H1 (cell line): ENCODE results near the gene DSE. TPM values are rescaled to one million over a fixed set of nuclear protein-coding genes. Genes with fewer than 3 reads are reported as not detected.

Experiments used
- CTCF ChIA-PET: fragments of 300-600 bp; sonication (Branson Sonifier 250); formaldehyde crosslinking; loops from one replicate; lab custom pipeline; 2021; ENCODE audit not compliant: partially characterized antibody; lab: Charles Lee
- POLR2A ChIA-PET: fragments of 300-600 bp; sonication (Branson Sonifier 250); formaldehyde crosslinking; loops from one replicate; lab custom pipeline; 2021; ENCODE audit warnings: inconsistent platforms; ENCODE audit not compliant: partially characterized antibody; lab: Charles Lee
- DNase-seq, 2 experiments: peaks; one replicate each; pipeline versions ENCODE4 v3.0.0 to v3.0.0-alpha.2; 2010 to 2022; ENCODE audit warnings: low spot score in 2 of 2, low read depth in 1 of 2, mixed read lengths in 1 of 2
- FAIRE-seq: peaks from 2 replicates; lab custom pipeline; 2011; peaks lifted over from hg19 to GRCh38; lab: Jason Lieb, UNC
- H2AFZ ChIP-seq: 2 replicates; pipeline ENCODE4 v1.8.1; 2012; ENCODE audit warnings: low read length, inconsistent platforms
- H2AK5ac ChIP-seq: 2 replicates; pipeline ENCODE4 v1.6.1; 2013; ENCODE audit warnings: low read depth, low read length
- H2BK120ac ChIP-seq: replicated peaks from 2 replicates; pipeline ENCODE3; 2013; ENCODE audit warnings: low read depth, low read length, inconsistent platforms
- H2BK12ac ChIP-seq: 2 replicates; pipeline ENCODE4 v1.6.1; 2013; ENCODE audit warnings: low read depth, low read length
- H2BK15ac ChIP-seq: 2 replicates; pipeline ENCODE4 v1.6.1; 2013; ENCODE audit warnings: low read length
- H2BK20ac ChIP-seq: 2 replicates; pipeline ENCODE4 v1.6.1; 2013; ENCODE audit warnings: low read length
- H2BK5ac ChIP-seq: 2 replicates; pipeline ENCODE4 v1.6.1; 2013; ENCODE audit warnings: low read depth, low read length
- H3K14ac ChIP-seq: 2 replicates; pipeline ENCODE4 v1.6.1; 2013; ENCODE audit warnings: inconsistent platforms; ENCODE audit not compliant: insufficient read length
- H3K18ac ChIP-seq: 2 replicates; pipeline ENCODE4 v1.6.1; 2013; ENCODE audit warnings: low read length; ENCODE audit errors: extremely low read depth
- H3K23ac ChIP-seq: 2 replicates; pipeline ENCODE4 v1.6.1; 2013; ENCODE audit warnings: inconsistent platforms; ENCODE audit not compliant: insufficient read length
- H3K23me2 ChIP-seq: 2 replicates; pipeline ENCODE4 v1.6.1; 2013; ENCODE audit warnings: low read depth, low read length
- H3K27ac ChIP-seq: 2 replicates; pipeline ENCODE4 v1.6.1; 2011; ENCODE audit warnings: low read depth, low read length, inconsistent platforms
- H3K27me3 ChIP-seq, 4 experiments: replicated peaks in 1 of 4; 1 replicate in 1 of 4; 2 replicates in 3 of 4; pipeline versions ENCODE4 v1.6.1 to v1.8.1; 2011 to 2013; ENCODE audit warnings: low read length in 3 of 4, mild to moderate bottlenecking in 3 of 4, inconsistent platforms in 2 of 4, mixed read lengths in 2 of 4, moderate library complexity in 1 of 4; ENCODE audit not compliant: control insufficient read depth in 3 of 4, insufficient read depth in 3 of 4; ENCODE audit errors: extremely low read depth in 1 of 4
- H3K36me3 ChIP-seq, 4 experiments: 2 replicates each; pipeline versions ENCODE4 v1.6.1 to v1.8.1; 2011 to 2013; ENCODE audit warnings: mild to moderate bottlenecking in 4 of 4, low read length in 3 of 4, moderate library complexity in 2 of 4, control low read depth in 1 of 4, inconsistent platforms in 1 of 4; ENCODE audit not compliant: insufficient read depth in 4 of 4, control insufficient read depth in 2 of 4
- H3K4ac ChIP-seq: replicated peaks from 2 replicates; pipeline ENCODE3; 2013; ENCODE audit warnings: low read length, low read depth, mixed read lengths, inconsistent platforms; ENCODE audit not compliant: insufficient read length
- H3K4me1 ChIP-seq, 4 experiments: replicated peaks in 1 of 4; 1 replicate in 1 of 4; 2 replicates in 3 of 4; pipeline versions ENCODE4 v1.6.1 to v1.8.1; 2011 to 2013; ENCODE audit warnings: low read length in 3 of 4, inconsistent platforms in 2 of 4, mixed read lengths in 1 of 4; ENCODE audit not compliant: insufficient read depth in 4 of 4, control insufficient read depth in 3 of 4
- H3K4me2 ChIP-seq, 2 experiments: 2 replicates each; pipeline versions ENCODE4 v1.6.1 to v1.8.1; 2011 to 2013; ENCODE audit warnings: low read depth in 2 of 2, low read length in 2 of 2, control low read depth in 1 of 2, inconsistent platforms in 1 of 2, mild to moderate bottlenecking in 1 of 2; ENCODE audit not compliant: insufficient read depth in 1 of 2
- H3K4me3 ChIP-seq, 4 experiments: fragments of 200-600, 300-600 bp in 1 of 4; sonication (generic), shearing (Covaris generic), sonication (Bioruptor Twin) in 1 of 4; 2 replicates each; pipeline versions ENCODE4 v1.5.1 to v1.8.1; 2011 to 2016; ENCODE audit warnings: low read length in 4 of 4, low read depth in 3 of 4, control low read depth in 2 of 4, inconsistent platforms in 2 of 4, mild to moderate bottlenecking in 2 of 4, mixed read lengths in 1 of 4, moderate library complexity in 1 of 4; ENCODE audit not compliant: insufficient read depth in 2 of 4; ENCODE audit errors: extremely low read depth in 1 of 4
- H3K56ac ChIP-seq: replicated peaks from 2 replicates; pipeline ENCODE3; 2013; ENCODE audit warnings: low read depth, mild to moderate bottlenecking, mixed read lengths, low read length, inconsistent platforms; ENCODE audit not compliant: insufficient read length
- H3K79me1 ChIP-seq: 2 replicates; pipeline ENCODE4 v1.6.1; 2013; ENCODE audit warnings: low read depth, low read length, control low read depth
- H3K79me2 ChIP-seq, 2 experiments: 2 replicates each; pipeline versions ENCODE4 v1.6.1 to v1.8.1; 2012 to 2013; ENCODE audit warnings: low read length in 2 of 2, mild to moderate bottlenecking in 2 of 2, inconsistent platforms in 1 of 2; ENCODE audit not compliant: insufficient read depth in 2 of 2, control insufficient read depth in 1 of 2
- H3K9ac ChIP-seq, 4 experiments: replicated peaks in 1 of 4; 1 replicate in 1 of 4; 2 replicates in 3 of 4; pipeline versions ENCODE4 v1.6.1 to v1.8.1; 2011 to 2013; ENCODE audit warnings: low read depth in 3 of 4, low read length in 3 of 4, control low read depth in 2 of 4, mild to moderate bottlenecking in 2 of 4, moderate library complexity in 2 of 4, inconsistent platforms in 1 of 4; ENCODE audit errors: extremely low read depth in 1 of 4
- H3K9me3 ChIP-seq, 2 experiments: 2 replicates each; pipeline versions ENCODE4 v1.6.1 to v1.8.1; 2012 to 2013; ENCODE audit warnings: mild to moderate bottlenecking in 2 of 2, moderate library complexity in 2 of 2, control low read depth in 1 of 2, inconsistent platforms in 1 of 2, low read depth in 1 of 2, low read length in 1 of 2, mixed read lengths in 1 of 2; ENCODE audit not compliant: insufficient read depth in 2 of 2
- H4K20me1 ChIP-seq, 2 experiments: replicated peaks in 1 of 2; 2 replicates each; pipeline versions ENCODE3 to v1.8.1; 2011 to 2013; ENCODE audit warnings: inconsistent platforms in 2 of 2, low read length in 2 of 2, mild to moderate bottlenecking in 1 of 2; ENCODE audit not compliant: insufficient read depth in 2 of 2, control insufficient read depth in 1 of 2
- H4K5ac ChIP-seq: 2 replicates; pipeline ENCODE4 v1.6.1; 2013; ENCODE audit warnings: low read length, low read depth, mixed read lengths, inconsistent platforms; ENCODE audit not compliant: insufficient read length
- H4K8ac ChIP-seq: 2 replicates; pipeline ENCODE4 v1.8.0; 2013; ENCODE audit warnings: mild to moderate bottlenecking, moderate library complexity, low read length, inconsistent platforms; ENCODE audit not compliant: insufficient read depth; ENCODE audit errors: extremely low read depth
- H4K91ac ChIP-seq: replicated peaks from 2 replicates; pipeline ENCODE3; 2013; ENCODE audit warnings: low read length, mixed read lengths, inconsistent platforms; ENCODE audit not compliant: insufficient read length
- CHD2 ChIP-seq: IDR thresholded peaks from 2 replicates; pipeline ENCODE4 v1.6.1; 2012; ENCODE audit warnings: low read length, improper control_type of control experiment
- KDM5A ChIP-seq: fragments of 200-600 bp; IDR thresholded peaks from 2 replicates; pipeline ENCODE4 v1.7.1; 2012; ENCODE audit warnings: mild to moderate bottlenecking, low read length, inconsistent platforms, mixed read lengths
- PHF8 ChIP-seq: fragments of 200-600 bp; sonication (generic); conservative IDR thresholded peaks from 2 replicates; pipeline ENCODE4 v1.7.1; 2012; ENCODE audit warnings: low read depth, mild to moderate bottlenecking, inconsistent platforms, low read length, moderate library complexity
- SIN3A ChIP-seq, 2 experiments: IDR thresholded peaks in 1 of 2; conservative IDR thresholded peaks in 1 of 2; 2 replicates each; pipeline ENCODE4 v1.6.1; 2011 to 2012; ENCODE audit warnings: low read length in 2 of 2, improper control_type of control experiment in 1 of 2, low read depth in 1 of 2, mild to moderate bottlenecking in 1 of 2
- SIX5 ChIP-seq: IDR thresholded peaks from 2 replicates; pipeline ENCODE4 v1.6.1; 2011; ENCODE audit warnings: mild to moderate bottlenecking, low read depth, low read length
- polyA plus RNA-seq, 7 experiments: library from polyadenylated mRNA; depleted of rRNA in 3 of 7; stranded (reverse) in 5 of 7; unstranded in 2 of 7; fragments of >200 nt in 5 of 7; fragments of 200-250 nt in 2 of 7; gene quantifications; 1 replicate in 5 of 7; 2 replicates in 1 of 7; 4 replicates in 1 of 7; pipeline versions ENCODE4 v1.2.1 to v1.2.3, GENCODE V29; 2011 to 2013; ENCODE audit warnings: missing spikeins in 2 of 7, mixed read lengths in 2 of 7
- total RNA-seq: library from RNA; stranded (reverse); fragmentation: NEBNext Ultra II Directional; extraction: Animal tissue kit (Norgen Biotek cat#: 25700); gene quantifications from 2 replicates; pipeline ENCODE4 v1.2.1, GENCODE V29; 2021

The DSE gene
- total and polyA plus RNA-seq, 2 of the 8 experiments (the other 6 are each of a cell fraction or from before 2014, with no cell fraction given): 32.5 to 94.4 TPM

DNA sequence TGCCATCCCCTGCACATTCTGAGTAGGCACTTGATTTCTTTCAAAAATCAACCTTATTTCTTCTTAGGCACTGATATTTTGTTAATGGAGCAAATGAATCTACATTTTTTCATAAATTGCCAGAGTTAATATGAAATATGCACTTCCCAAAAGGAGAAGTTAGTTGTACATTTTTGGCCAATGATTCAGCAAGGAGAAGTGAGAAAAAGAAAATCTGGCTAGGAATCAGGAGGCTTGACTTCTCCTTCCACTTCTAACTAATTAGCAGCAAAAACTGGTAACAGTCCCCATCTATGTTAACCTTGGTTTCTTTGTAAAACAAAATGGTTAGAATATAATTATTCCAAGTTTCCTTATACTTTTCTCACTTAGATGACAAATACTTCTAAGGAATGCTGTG is 7.0 kb upstream of the DSE start:
- H3K79me1 ChIP-seq: no peaks in the 10 kb centered on the region
- H3K18ac ChIP-seq: no peak overlapping the region
- no peak overlapping the region for H3K4me3 ChIP-seq
- H2BK12ac ChIP-seq: no peak overlapping the region
- DNase-seq (no peak), FAIRE-seq (no peak)
- no peaks in the 10 kb centered on the region for H3K23me2 ChIP-seq
- H3K4me1 ChIP-seq: no peaks in the 10 kb centered on the region
- H2BK20ac ChIP-seq: no peak overlapping the region
- no peak overlapping the region for H4K5ac ChIP-seq
- H3K79me2 ChIP-seq: no peaks in the 10 kb centered on the region
- H3K23ac ChIP-seq: no peak overlapping the region
- no peak overlapping the region for H4K91ac ChIP-seq
- H4K20me1 ChIP-seq: no peaks in the 10 kb centered on the region
- no peak overlapping the region for H3K56ac ChIP-seq
- no peak overlapping the region for H3K4ac ChIP-seq
- no peak overlapping the region for H3K9ac ChIP-seq
- H2AFZ ChIP-seq: no peak overlapping the region
- no peak overlapping the region for H3K14ac ChIP-seq
- no peak overlapping the region for H2BK5ac ChIP-seq
- H2BK120ac ChIP-seq: no peak overlapping the region
- H3K4me2 ChIP-seq: no peak overlapping the region
- H3K27me3 ChIP-seq: no peaks in the 10 kb centered on the region
- no peak overlapping the region for H2AK5ac ChIP-seq
- H4K8ac ChIP-seq: no peak overlapping the region
- ChIA-PET CTCF (interaction anchor here (1.7 kb wide), 1 partner anchor 75 kb away, joined by 5 read pairs; no protein-coding TSS in a partner anchor), POLR2A (no interaction called here)
- no peaks in the 10 kb centered on the region for H3K9me3 ChIP-seq
- TF ChIP-seq KDM5A (no peak), PHF8 (no peak), SIX5 (no peak), CHD2 (no peak), SIN3A (conservative IDR thresholded peaks at IDR 0.05 in 1 of 2, IDR thresholded peaks at IDR 0.05 in 1 of 2; ENCODE audit: low read depth in 1 of 2, low read length in 2 of 2) (no peak)
- H2BK15ac ChIP-seq: no peak overlapping the region
- no peaks in the 10 kb centered on the region for H3K36me3 ChIP-seq
- no peak overlapping the region for H3K27ac ChIP-seq
